ENCODE data around the gene BNIP3.
"Not testable (repeated sequence)": the region's sequence is repeated elsewhere in the genome, so short reads cannot be mapped to it uniquely, and the experiment has no call there.

Gene BNIP3

DNA sequence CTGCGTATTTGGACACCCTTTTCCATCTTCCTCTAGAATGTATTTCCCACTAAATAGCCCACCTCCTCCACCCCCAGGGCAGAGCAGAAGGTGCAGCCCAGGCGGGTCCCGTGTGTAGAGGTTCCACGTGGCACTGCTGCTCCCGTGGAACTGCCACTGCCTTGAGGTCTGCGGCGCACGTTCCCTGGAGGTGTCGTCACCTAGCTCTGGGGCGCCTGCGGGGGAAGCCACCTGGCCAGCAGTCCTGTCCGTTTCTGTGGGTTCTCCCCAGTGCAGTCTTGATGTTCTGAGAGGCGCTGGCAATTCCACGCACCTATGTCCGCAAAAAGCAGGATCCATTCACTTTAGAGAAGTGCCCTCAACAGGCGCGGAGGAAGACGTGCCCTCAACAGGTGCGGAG lies 21.9 kb downstream of the BNIP3 start:
- Histone ChIP-seq H3K36me3 (ENCODE audit: insufficient read depth, low read length) (peaks cover 45% of the 10 kb centered on the region), H3K9me3 (ENCODE audit: insufficient read depth, low read length, severe bottlenecking) (no peaks in the 10 kb centered on the region), H3K9ac (ENCODE audit: low read depth, low read length) (no peak overlapping the region), H4K20me1 (ENCODE audit: insufficient read depth, low read length) (peaks cover 14% of the 10 kb centered on the region), H3K79me2 (ENCODE audit: insufficient read depth, low read length) (no peaks in the 10 kb centered on the region), H3K27ac (ENCODE audit: low read length) (no peak overlapping the region), H3K27me3 (ENCODE audit: insufficient read depth, low read length, poor library complexity) (no peaks in the 10 kb centered on the region), H3K4me1 (ENCODE audit: insufficient read depth, low read length) (no peaks in the 10 kb centered on the region), H3K4me2 (ENCODE audit: insufficient read depth, low read length) (no peak overlapping the region), H3K4me3 (ENCODE audit: low read depth in 1 of 2, low read length in 2 of 2) (no peak overlapping the region), H2AFZ (ENCODE audit: low read depth, low read length) (no peak overlapping the region)
- ATAC-seq (ENCODE audit: insufficient read depth, low read depth) (no peak), DNase-seq (no peak)
- TF ChIP-seq, protein P1, sequence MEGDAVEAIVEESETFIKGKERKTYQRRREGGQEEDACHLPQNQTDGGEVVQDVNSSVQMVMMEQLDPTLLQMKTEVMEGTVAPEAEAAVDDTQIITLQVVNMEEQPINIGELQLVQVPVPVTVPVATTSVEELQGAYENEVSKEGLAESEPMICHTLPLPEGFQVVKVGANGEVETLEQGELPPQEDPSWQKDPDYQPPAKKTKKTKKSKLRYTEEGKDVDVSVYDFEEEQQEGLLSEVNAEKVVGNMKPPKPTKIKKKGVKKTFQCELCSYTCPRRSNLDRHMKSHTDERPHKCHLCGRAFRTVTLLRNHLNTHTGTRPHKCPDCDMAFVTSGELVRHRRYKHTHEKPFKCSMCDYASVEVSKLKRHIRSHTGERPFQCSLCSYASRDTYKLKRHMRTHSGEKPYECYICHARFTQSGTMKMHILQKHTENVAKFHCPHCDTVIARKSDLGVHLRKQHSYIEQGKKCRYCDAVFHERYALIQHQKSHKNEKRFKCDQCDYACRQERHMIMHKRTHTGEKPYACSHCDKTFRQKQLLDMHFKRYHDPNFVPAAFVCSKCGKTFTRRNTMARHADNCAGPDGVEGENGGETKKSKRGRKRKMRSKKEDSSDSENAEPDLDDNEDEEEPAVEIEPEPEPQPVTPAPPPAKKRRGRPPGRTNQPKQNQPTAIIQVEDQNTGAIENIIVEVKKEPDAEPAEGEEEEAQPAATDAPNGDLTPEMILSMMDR (IDR thresholded peaks at IDR 0.05; ENCODE audit: borderline replicate concordance, extremely low read depth, low read length, poor library complexity, severe bottlenecking), result no peak

DNA sequence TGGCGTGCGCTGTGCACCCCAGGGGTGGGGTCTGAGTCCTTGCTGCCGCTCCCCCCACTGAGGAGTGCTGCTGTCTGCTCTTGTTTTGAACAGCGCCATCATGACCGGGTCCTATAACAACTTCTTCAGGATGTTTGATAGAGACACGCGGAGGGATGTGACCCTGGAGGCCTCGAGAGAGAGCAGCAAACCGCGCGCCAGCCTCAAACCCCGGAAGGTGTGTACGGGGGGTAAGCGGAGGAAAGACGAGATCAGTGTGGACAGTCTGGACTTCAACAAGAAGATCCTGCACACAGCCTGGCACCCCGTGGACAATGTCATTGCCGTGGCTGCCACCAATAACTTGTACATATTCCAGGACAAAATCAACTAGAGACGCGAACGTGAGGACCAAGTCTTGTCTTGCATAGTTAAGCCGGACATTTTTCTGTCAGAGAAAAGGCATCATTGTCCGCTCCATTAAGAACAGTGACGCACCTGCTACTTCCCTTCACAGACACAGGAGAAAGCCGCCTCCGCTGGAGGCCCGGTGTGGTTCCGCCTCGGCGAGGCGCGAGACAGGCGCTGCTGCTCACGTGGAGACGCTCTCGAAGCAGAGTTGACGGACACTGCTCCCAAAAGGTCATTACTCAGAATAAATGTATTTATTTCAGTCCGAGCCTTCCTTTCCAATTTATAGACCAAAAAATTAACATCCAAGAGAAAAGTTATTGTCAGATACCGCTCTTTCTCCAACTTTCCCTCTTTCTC lies 26.0 kb downstream of the BNIP3 start:
- DNase-seq, result no peak
- no peak for ATAC-seq (ENCODE audit: insufficient read depth, low read depth)
- Histone ChIP-seq H3K27me3 (ENCODE audit: insufficient read depth, low read length, poor library complexity) (no peaks in the 10 kb centered on the region), H3K4me1 (ENCODE audit: insufficient read depth, low read length) (no peaks in the 10 kb centered on the region), H3K36me3 (ENCODE audit: insufficient read depth, low read length) (peaks cover 70% of the 10 kb centered on the region), H3K4me3 (ENCODE audit: low read depth in 1 of 2, low read length in 2 of 2) (no peak overlapping the region), H3K9ac (ENCODE audit: low read depth, low read length) (no peak overlapping the region), H3K27ac (ENCODE audit: low read length) (no peak overlapping the region), H3K79me2 (ENCODE audit: insufficient read depth, low read length) (no peaks in the 10 kb centered on the region), H3K4me2 (ENCODE audit: insufficient read depth, low read length) (no peak overlapping the region), H4K20me1 (ENCODE audit: insufficient read depth, low read length) (peaks cover 22% of the 10 kb centered on the region), H3K9me3 (ENCODE audit: insufficient read depth, low read length, severe bottlenecking) (no peaks in the 10 kb centered on the region), H2AFZ (ENCODE audit: low read depth, low read length) (no peak overlapping the region)
- TF ChIP-seq, protein P1 (IDR thresholded peaks at IDR 0.05; ENCODE audit: borderline replicate concordance, extremely low read depth, low read length, poor library complexity, severe bottlenecking), result no peak
- TF ChIP-seq EZH2 (IDR thresholded peaks at IDR 0.05; ENCODE audit: borderline replicate concordance, low read depth, low read length, severe bottlenecking), result no peak

DNA sequence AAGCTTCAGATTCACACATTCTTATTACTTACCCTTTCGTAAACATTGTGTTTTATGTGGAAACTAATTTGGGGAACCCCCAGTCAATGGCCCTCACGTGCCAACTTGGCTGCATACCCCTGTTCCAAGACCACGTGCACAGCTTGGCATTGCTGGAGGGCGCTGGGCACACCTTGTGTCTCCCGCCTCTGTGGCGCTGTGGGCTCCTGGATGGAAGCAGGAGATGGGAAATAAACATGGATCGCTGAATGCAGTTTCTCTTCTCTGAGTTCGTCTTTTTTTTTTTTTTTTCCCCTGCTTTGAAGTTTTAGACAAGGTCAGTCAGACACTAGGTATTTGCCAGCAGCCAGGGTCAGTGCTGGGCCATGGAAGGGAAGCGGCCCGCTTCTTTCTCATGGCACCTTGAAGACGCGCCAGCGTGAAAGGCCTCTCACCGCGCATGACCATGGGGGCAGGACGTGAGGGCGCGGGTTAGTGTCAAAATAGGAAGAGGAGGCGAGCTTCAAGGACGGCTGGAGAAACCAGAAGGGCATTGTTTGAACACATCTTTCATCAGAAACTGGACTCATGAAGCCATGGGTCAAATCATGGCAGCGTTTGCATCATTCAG lies 27.3 kb downstream of the BNIP3 start:
- DNase-seq, result no peak
- no peak overlapping the region for H3K27ac ChIP-seq (ENCODE audit: low read length)
- H3K36me3 ChIP-seq (ENCODE audit: insufficient read depth, low read length), result peaks cover 72% of the 10 kb centered on the region

DNA sequence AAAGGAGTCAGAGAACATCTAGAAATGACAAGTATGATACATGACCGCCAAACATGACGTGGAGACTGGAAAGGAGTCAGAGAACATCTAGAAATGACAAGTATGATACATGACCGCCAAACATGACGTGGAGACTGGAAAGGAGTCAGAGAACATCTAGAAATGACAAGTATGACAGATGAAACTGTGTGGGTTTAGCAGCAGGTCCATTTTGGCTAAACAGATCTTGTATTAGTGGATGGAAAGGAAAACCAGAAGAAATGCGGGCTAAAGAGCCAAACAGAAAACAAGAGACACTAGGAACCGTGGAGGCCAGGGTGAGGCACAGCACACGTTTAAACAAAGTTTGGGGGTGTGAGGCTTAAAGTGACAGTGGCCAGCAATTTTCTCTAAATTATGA lies 31.8 kb downstream of the BNIP3 start:
- H3K4me3 ChIP-seq (ENCODE audit: low read depth in 1 of 2, low read length in 2 of 2); H3K79me2 ChIP-seq (ENCODE audit: insufficient read depth, low read length): not testable (repeated sequence)
- H3K36me3 ChIP-seq (ENCODE audit: insufficient read depth, low read length), result peaks cover 88% of the 10 kb centered on the region

More for the DNA sequence above, 27.3 kb downstream of the BNIP3 start:
- H3K27me3 ChIP-seq (ENCODE audit: insufficient read depth, low read length, poor library complexity), result no peaks in the 10 kb centered on the region
- no peaks in the 10 kb centered on the region for H3K4me1 ChIP-seq (ENCODE audit: insufficient read depth, low read length)
- no peaks in the 10 kb centered on the region for H3K79me2 ChIP-seq (ENCODE audit: insufficient read depth, low read length)
- no peak overlapping the region for H3K4me2 ChIP-seq (ENCODE audit: insufficient read depth, low read length)
- no peak overlapping the region for H3K9ac ChIP-seq (ENCODE audit: low read depth, low read length)
- no peaks in the 10 kb centered on the region for H3K9me3 ChIP-seq (ENCODE audit: insufficient read depth, low read length, severe bottlenecking)
- no peak overlapping the region for H2AFZ ChIP-seq (ENCODE audit: low read depth, low read length)
- H3K4me3 ChIP-seq (ENCODE audit: low read depth in 1 of 2, low read length in 2 of 2), result no peak overlapping the region
- no peak for ATAC-seq (ENCODE audit: insufficient read depth, low read depth)
- TF ChIP-seq, protein P1 (IDR thresholded peaks at IDR 0.05; ENCODE audit: borderline replicate concordance, extremely low read depth, low read length, poor library complexity, severe bottlenecking), result no peak
- TF ChIP-seq EZH2 (IDR thresholded peaks at IDR 0.05; ENCODE audit: borderline replicate concordance, low read depth, low read length, severe bottlenecking), result no peak
- H4K20me1 ChIP-seq (ENCODE audit: insufficient read depth, low read length), result peaks cover 26% of the 10 kb centered on the region

More for the DNA sequence above, 31.8 kb downstream of the BNIP3 start:
- H4K20me1 ChIP-seq (ENCODE audit: insufficient read depth, low read length), result peaks cover 22% of the 10 kb centered on the region
- H3K4me2 ChIP-seq (ENCODE audit: insufficient read depth, low read length); H3K9me3 ChIP-seq (ENCODE audit: insufficient read depth, low read length, severe bottlenecking); H3K9ac ChIP-seq (ENCODE audit: low read depth, low read length); H2AFZ ChIP-seq (ENCODE audit: low read depth, low read length); H3K27ac ChIP-seq (ENCODE audit: low read length); ATAC-seq (ENCODE audit: insufficient read depth, low read depth); H3K4me1 ChIP-seq (ENCODE audit: insufficient read depth, low read length); DNase-seq; H3K27me3 ChIP-seq (ENCODE audit: insufficient read depth, low read length, poor library complexity): not testable (repeated sequence)
